HepG2 (cell line): ENCODE data around the gene SLC22A4. TPM values are rescaled to one million over a fixed set of nuclear protein-coding genes. Genes with fewer than 3 reads are reported as not detected.
A peak's percentile ranks its signal among the peaks of the same experiment; 100 is the strongest.

ENCODE experiments used
- ATAC-seq: fragments of 200-7000 bp; cut with Tn5 transposase; 3 replicates; pipeline ENCODE4 v1.9.1; 2020; ENCODE audit warnings: mild to moderate bottlenecking, moderate library complexity
- BruUV-seq: library from RNA; stranded (reverse); fragments of 400-500 nt; replicated peaks from 2 replicates; lab custom pipeline; 2021; lab: Mats Ljungman, UMichigan
- CTCF ChIA-PET: fragments of 300-600 bp; formaldehyde crosslinking; extraction: SDS; loops from one replicate; lab custom pipeline; 2021; ENCODE audit warnings: low total read pairs, inconsistent platforms, low intra/inter-chr PET ratio; lab: Yijun Ruan, JAX
- POLR2A ChIA-PET: fragments of 350-600 bp; sonication (Branson Sonifier 250); formaldehyde crosslinking; loops from one replicate; lab custom pipeline; 2020; ENCODE audit warnings: antibody characterized with exemption, inconsistent platforms; lab: Yijun Ruan, JAX
- DNase-seq: peaks from one replicate; pipeline ENCODE4 v3.0.0-alpha.2; 2015; ENCODE audit warnings: low spot score
- FAIRE-seq: peaks from 3 replicates; lab custom pipeline; 2011; peaks lifted over from hg19 to GRCh38; lab: Jason Lieb, UNC
- H2AFZ ChIP-seq: one replicate; pipeline ENCODE4 v1.6.1; 2011; ENCODE audit warnings: low read length, inconsistent platforms
- H3K27ac ChIP-seq: fragments of 300-600 bp; 3 replicates; pipeline ENCODE4 v1.8.0; 2011; ENCODE audit warnings: mixed run types, mild to moderate bottlenecking, mixed read lengths, low read length, inconsistent platforms; ENCODE audit not compliant: insufficient read depth; ENCODE audit errors: extremely low read length
- H3K27me3 ChIP-seq, 2 experiments: fragments of 200-600 bp in 1 of 2; 2 replicates in 1 of 2; 3 replicates in 1 of 2; pipeline versions ENCODE4 v1.6.0 to v1.8.0; 2011; ENCODE audit warnings: low read length in 2 of 2, mild to moderate bottlenecking in 2 of 2, moderate library complexity in 2 of 2, inconsistent platforms in 1 of 2; ENCODE audit not compliant: insufficient read depth in 2 of 2, control insufficient read depth in 1 of 2
- H3K36me3 ChIP-seq, 2 experiments: fragments of 200-600 bp in 1 of 2; replicated peaks in 1 of 2; 2 replicates in 1 of 2; 3 replicates in 1 of 2; pipeline versions ENCODE4 v1.5.1 to v1.8.0; 2011; ENCODE audit warnings: low read length in 2 of 2, inconsistent platforms in 1 of 2; ENCODE audit not compliant: insufficient read depth in 2 of 2, control insufficient read depth in 1 of 2
- H3K4me1 ChIP-seq: 2 replicates; pipeline ENCODE4 v1.5.1; 2012; ENCODE audit warnings: low read length, inconsistent platforms; ENCODE audit not compliant: insufficient read depth
- H3K4me2 ChIP-seq: 2 replicates; pipeline ENCODE4 v1.6.0; 2011; ENCODE audit warnings: low read depth, low read length, inconsistent platforms
- H3K4me3 ChIP-seq, 3 experiments: fragments of 200-600 bp in 1 of 3; sonication (generic), shearing (Covaris generic) in 1 of 3; replicated peaks in 1 of 3; 2 replicates each; pipeline ENCODE4 v1.5.1; 2011 to 2016; ENCODE audit warnings: low read length in 3 of 3, inconsistent platforms in 2 of 3, low read depth in 2 of 3, mild to moderate bottlenecking in 2 of 3, control low read depth in 1 of 3, mixed read lengths in 1 of 3; ENCODE audit not compliant: insufficient read depth in 1 of 3
- H3K79me2 ChIP-seq: one replicate; pipeline ENCODE4 v1.6.1; 2011; ENCODE audit warnings: low read length, inconsistent platforms; ENCODE audit not compliant: insufficient read depth
- H3K9ac ChIP-seq: 2 replicates; pipeline ENCODE4 v1.6.0; 2011; ENCODE audit warnings: mild to moderate bottlenecking, low read depth, low read length, inconsistent platforms; ENCODE audit not compliant: insufficient read depth
- H3K9me3 ChIP-seq: 2 replicates; pipeline ENCODE4 v1.5.1; 2012; ENCODE audit warnings: mild to moderate bottlenecking, low read length
- H4K20me1 ChIP-seq: 2 replicates; pipeline ENCODE4 v1.6.0; 2011; ENCODE audit warnings: inconsistent platforms, mild to moderate bottlenecking, low read length, moderate library complexity; ENCODE audit not compliant: insufficient read depth
- AHR ChIP-seq: IDR thresholded peaks from 2 replicates; pipeline ENCODE4 v1.6.1; 2018; ENCODE audit warnings: missing genetic modification reagents, missing compliant biosample characterization
- EZH2 ChIP-seq: conservative IDR thresholded peaks from 2 replicates; pipeline ENCODE4 v1.6.1; 2012; ENCODE audit warnings: mild to moderate bottlenecking, low read depth, low read length, moderate library complexity
- FOXA1 ChIP-seq, 2 experiments: fragments of 450-650 bp in 1 of 2; sonication (generic) in 1 of 2; formaldehyde crosslinking in 1 of 2; IDR thresholded peaks; 2 replicates each; pipeline versions ENCODE4 v1.4.0 to v1.6.1; 2016 to 2020; ENCODE audit warnings: missing genetic modification reagents in 1 of 2
- HNF4A ChIP-seq: sonication (generic); formaldehyde crosslinking; IDR thresholded peaks from 2 replicates; pipeline ENCODE4 v1.4.0; 2020; ENCODE audit warnings: missing genetic modification reagents
- SETDB1 ChIP-seq: sonication (generic); formaldehyde crosslinking; IDR thresholded peaks from 2 replicates; pipeline ENCODE4 v1.5.1; 2020; ENCODE audit warnings: missing genetic modification reagents, mild to moderate bottlenecking, borderline replicate concordance
- SRSF9 ChIP-seq: fragments of 200-400 bp; formaldehyde crosslinking; IDR thresholded peaks from 2 replicates; pipeline ENCODE4 v1.6.1; 2018; ENCODE audit warnings: borderline replicate concordance, mild to moderate bottlenecking, low read depth, low read length; ENCODE audit not compliant: insufficient read depth, poor library complexity, severe bottlenecking
- SUZ12 ChIP-seq: fragments of 150-350 bp; IDR thresholded peaks from 2 replicates; pipeline ENCODE4 v1.6.1; 2014; ENCODE audit warnings: low read depth, low read length
- ZBTB4 ChIP-seq: sonication (generic); formaldehyde crosslinking; IDR thresholded peaks from 2 replicates; pipeline ENCODE4 v1.4.0; 2020; ENCODE audit warnings: missing genetic modification reagents, mild to moderate bottlenecking, borderline replicate concordance
- ZBTB7A ChIP-seq: sonication (generic); formaldehyde crosslinking; IDR thresholded peaks from 2 replicates; pipeline ENCODE4 v1.8.0; 2022; ENCODE audit warnings: mild to moderate bottlenecking, missing genetic modification reagents
- ZNF317 ChIP-seq: sonication (generic); formaldehyde crosslinking; IDR thresholded peaks from 2 replicates; pipeline ENCODE4 v1.5.0; 2020; ENCODE audit warnings: mild to moderate bottlenecking, missing genetic modification reagents
- ZNF441 ChIP-seq: sonication (generic); formaldehyde crosslinking; IDR thresholded peaks from 2 replicates; pipeline ENCODE4 v1.7.0; 2021; ENCODE audit warnings: missing genetic modification reagents, borderline replicate concordance
- ZNF501 ChIP-seq: sonication (generic); formaldehyde crosslinking; IDR thresholded peaks from 2 replicates; pipeline ENCODE4 v1.5.1; 2020; ENCODE audit warnings: mild to moderate bottlenecking, moderate library complexity, missing genetic modification reagents
- ZNF598 ChIP-seq: sonication (generic); formaldehyde crosslinking; IDR thresholded peaks from 2 replicates; pipeline ENCODE4 v1.5.1; 2020; ENCODE audit warnings: mild to moderate bottlenecking, missing genetic modification reagents, borderline replicate concordance
- ZNF800 ChIP-seq: sonication (generic); formaldehyde crosslinking; IDR thresholded peaks from 2 replicates; pipeline ENCODE4 v1.4.0; 2020; ENCODE audit warnings: missing genetic modification reagents
- WGBS: methylation state at CpG from one replicate; pipeline ENCODE4 v1.1.6; 2017; ENCODE audit warnings: low lambda C conversion rate; 5-methylcytosine and 5-hydroxymethylcytosine counted together
- in situ Hi-C: cut with HindIII; loops from 2 replicates; pipeline ENCODE4 v1.10.0; 2017; ENCODE audit warnings: low pct_unique_long_range_greater_than_20kb; ENCODE audit not compliant: extremely low pct_ligation_motif_present
- intact Hi-C: fragments of 100-400 bp; cut with micrococcal nuclease; formaldehyde crosslinking; loops from one replicate; pipeline ENCODE4 v1.10.0; 2022; ENCODE audit not compliant: unreplicated experiment
- polyA plus RNA-seq, 8 experiments: library from polyadenylated mRNA; depleted of rRNA in 3 of 8; stranded (reverse) in 7 of 8; unstranded in 1 of 8; fragments of >200 nt; fragmentation: Illumina TruSeq in 4 of 8; extraction: Trizol in 4 of 8; gene quantifications; 2 replicates each; pipeline versions ENCODE4 v1.2.1 to v1.2.3, GENCODE V29; 2011 to 2016; ENCODE audit warnings: low read depth in 4 of 8, missing spikeins in 1 of 8, mixed read lengths in 1 of 8; ENCODE audit not compliant: insufficient read depth in 1 of 8
- total RNA-seq, 5 experiments: library from RNA; depleted of rRNA; stranded (reverse); fragments of >200 nt; fragmentation: Illumina TruSeq; extraction: Trizol; gene quantifications; 2 replicates each; pipeline ENCODE4 v1.2.3, GENCODE V29; 2016; ENCODE audit warnings: low read depth in 1 of 5

The SLC22A4 gene
- total and polyA plus RNA-seq, 2 of the 13 experiments (the other 11 are each of a cell fraction or from before 2014, with no cell fraction given), result 0.33 to 0.62 TPM

GRCh38 chr5:132308701-132309100, 14.5 kb downstream of the SLC22A4 start:
- FAIRE-seq, result no peak
- H4K20me1 ChIP-seq, result no peaks in the 10 kb centered on the region
- TF ChIP-seq ZNF501 (no peak), ZNF598 (no peak), SRSF9 (no peak), EZH2 (no peak), ZNF800 (CRISPR knock-in tag) (no peak), FOXA1 (IDR thresholded peaks at IDR 0.05) (no peak), FOXA1 (CRISPR knock-in tag; IDR thresholded peaks at IDR 0.05) (no peak)
- TF ChIP-seq, all 625 proteins: peak for 0
- no peaks in the 10 kb centered on the region for H3K27me3 ChIP-seq
- no peak overlapping the region for H3K4me3 ChIP-seq
- H2AFZ ChIP-seq, result no peak overlapping the region
- POLR2A ChIA-PET, result interaction anchor here (1.6 kb wide), 2 partner anchors 12 to 15 kb away, joined by 3 read pairs; partner anchors contain the start of gene SLC22A4
- CTCF ChIA-PET, result no interaction called here
- no peaks in the 10 kb centered on the region for H3K79me2 ChIP-seq
- DNase-seq, result no peak
- peaks cover 34% of the 10 kb centered on the region for H3K4me1 ChIP-seq
- H3K36me3 ChIP-seq, result no peaks in the 10 kb centered on the region
- H3K4me2 ChIP-seq, result no peak overlapping the region
- no peak overlapping the region for H3K9ac ChIP-seq
- H3K27ac ChIP-seq, result no peak overlapping the region
- intact Hi-C loops, result no loop called here
- 88% methylated on average over 2 of the region's 4 CpGs for WGBS
- in situ Hi-C loops, result no loop called here
- no TSS peak for BruUV-seq
- H3K9me3 ChIP-seq, result no peaks in the 10 kb centered on the region
- ATAC-seq, result no peak

GRCh38 chr5:132309679-132310078, 15.5 kb downstream of the SLC22A4 start:
- no TSS peak for BruUV-seq
- TF ChIP-seq AHR (no peak), ZBTB4 (CRISPR knock-in tag) (no peak), ZNF441 (CRISPR knock-in tag) (no peak), SUZ12 (no peak), SETDB1 (CRISPR knock-in tag) (no peak), ZBTB7A (CRISPR knock-in tag) (no peak), ZNF317 (peak; percentile 54; the same call in 1 of the 2 replicates), HNF4A (CRISPR knock-in tag) (peak; percentile 29)

More at GRCh38 chr5:132309679-132310078, 15.5 kb downstream of the SLC22A4 start:
- Histone ChIP-seq H3K27ac (no peak overlapping the region), H3K4me2 (no peak overlapping the region), H3K9me3 (no peaks in the 10 kb centered on the region), H4K20me1 (no peaks in the 10 kb centered on the region), H3K4me3 (no peak overlapping the region), H3K79me2 (no peaks in the 10 kb centered on the region), H3K9ac (no peak overlapping the region), H2AFZ (no peak overlapping the region), H3K36me3 (no peaks in the 10 kb centered on the region), H3K27me3 (no peaks in the 10 kb centered on the region), H3K4me1 (peaks cover 34% of the 10 kb centered on the region)
- intact Hi-C loops (no loop called here), in situ Hi-C loops (no loop called here)
- ATAC-seq (peak; percentile 78), DNase-seq (peak; percentile 35), FAIRE-seq (no peak)
- ChIA-PET CTCF (no interaction called here), POLR2A (interaction anchor here (0.9 to 1.1 kb wide), 2 partner anchors 16 to 60 kb away, joined by 3 to 6 read pairs; partner anchors contain the start of genes SLC22A4 and SLC22A5)
